SK-N-SH (cell line): ENCODE measurements around the gene CKS1B.
"Not testable (repeated sequence)": the region's sequence is repeated elsewhere in the genome, so short reads cannot be mapped to it uniquely, and the experiment has no call there.

Source experiments
- CTCF ChIP-seq: fragments of 200-600 bp; sonication (generic); IDR thresholded peaks from 2 replicates; pipeline ENCODE4 v1.6.1; 2017; ENCODE audit warnings: antibody characterized with exemption, mild to moderate bottlenecking, moderate library complexity
- EP300 ChIP-seq, 2 experiments: IDR thresholded peaks; 2 replicates each; pipeline versions ENCODE4 v1.4.0 to v1.6.1; 2012; ENCODE audit warnings: borderline replicate concordance in 1 of 2, low read depth in 1 of 2, low read length in 1 of 2
- GATA2 ChIP-seq: sonication (generic); formaldehyde crosslinking; IDR thresholded peaks from 2 replicates; pipeline ENCODE4 v1.5.0; 2020; ENCODE audit warnings: mild to moderate bottlenecking, missing genetic modification reagents
- MAX ChIP-seq: IDR thresholded peaks from 2 replicates; pipeline ENCODE4 v1.4.0; 2012; ENCODE audit warnings: low read depth
- NFIC ChIP-seq: IDR thresholded peaks from 2 replicates; pipeline ENCODE4 v1.4.0; 2012; ENCODE audit warnings: borderline replicate concordance
- REST ChIP-seq: IDR thresholded peaks from 2 replicates; pipeline ENCODE4 v1.6.1; 2012; ENCODE audit warnings: mild to moderate bottlenecking, low read depth, low read length, moderate library complexity
- RXRA ChIP-seq: IDR thresholded peaks from 2 replicates; pipeline ENCODE4 v1.4.0; 2012; ENCODE audit warnings: low read depth, mild to moderate bottlenecking, borderline replicate concordance
- YY1 ChIP-seq: IDR thresholded peaks from 2 replicates; pipeline ENCODE4 v1.4.0; 2012; ENCODE audit warnings: low read depth, mild to moderate bottlenecking
- ZBTB33 ChIP-seq: IDR thresholded peaks from 2 replicates; pipeline ENCODE4 v1.4.0; 2012; ENCODE audit warnings: low read depth, borderline replicate concordance

- not testable (repeated sequence) for TF ChIP-seq REST; ZBTB33; MAX; YY1; RXRA; NFIC; GATA2 (CRISPR knock-in tag)
- TF ChIP-seq CTCF = peak; percentile 67
- peak in 1 of 2 experiments; percentile 11; a peak in 1 of 4 replicates for TF ChIP-seq EP300 (IDR thresholded peaks at IDR 0.05; ENCODE audit: borderline replicate concordance in 1 of 2, low read depth in 1 of 2, low read length in 1 of 2)
Observed at GRCh38 chr1:154995301-154995983, 21.0 kb downstream of the CKS1B start.
